ENCODE data around the gene TEDC1.
A peak's percentile ranks its signal among the peaks of the same experiment; 100 is the strongest.

Gene TEDC1

DNA sequence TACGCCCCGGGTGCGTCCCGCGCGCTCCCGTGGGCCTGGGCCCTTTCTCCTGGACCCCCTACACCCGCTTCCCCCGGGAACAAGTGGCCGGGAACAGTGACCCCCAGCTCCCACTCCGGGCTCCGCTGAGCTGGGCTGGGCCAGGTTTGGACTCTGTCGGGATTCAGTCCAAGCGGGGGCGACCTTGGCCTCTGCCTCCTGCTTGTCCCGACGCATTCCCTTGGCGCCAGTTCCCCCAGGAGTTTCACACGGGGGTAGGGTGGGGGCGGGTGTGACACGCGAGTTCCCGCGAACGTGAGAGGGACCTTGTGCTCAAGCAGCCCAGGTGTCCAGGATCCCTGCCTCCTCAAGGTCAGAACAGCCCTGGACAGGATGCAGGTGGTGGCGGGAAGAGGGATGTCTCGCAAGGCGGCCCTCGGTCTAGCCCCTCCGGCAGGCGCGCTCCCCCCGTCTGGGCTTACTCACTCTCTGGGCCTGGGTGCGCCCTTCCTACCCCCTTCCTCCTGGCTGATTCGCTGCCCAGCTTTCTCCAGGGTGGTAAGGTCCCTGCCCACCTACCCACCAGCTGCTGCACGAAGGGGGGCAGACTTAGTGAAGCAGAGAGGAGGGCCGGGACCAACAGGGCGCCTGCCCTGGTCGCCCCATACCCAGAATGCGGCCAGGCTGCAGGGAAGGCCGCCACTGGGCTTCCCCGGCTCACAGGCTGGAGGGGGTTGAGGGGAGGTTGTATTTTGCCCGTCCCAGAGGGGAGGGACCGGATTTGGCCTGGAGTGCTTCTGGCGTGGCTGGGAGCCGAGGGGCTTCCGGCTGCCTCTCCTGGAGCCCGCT lies 15.6 kb upstream of the TEDC1 start:
- Histone ChIP-seq H3K36me3 (ENCODE audit: control insufficient read depth, insufficient read depth, low read length) (peaks cover 3% of the 10 kb centered on the region; the same call in 1 of the 2 replicates), H3K9me3 (ENCODE audit: control insufficient read depth, insufficient read depth, low read length) (no peaks in the 10 kb centered on the region), H3K4me1 (ENCODE audit: control insufficient read depth, insufficient read depth, low read length) (peaks cover 20% of the 10 kb centered on the region), H3K27me3 (ENCODE audit: control insufficient read depth, insufficient read depth, low read length) (peaks cover 26% of the 10 kb centered on the region), H3K4me3 (ENCODE audit: low read length) (peak overlapping the region; percentile 81; the same call in 1 of the 2 replicates), H3K27ac (ENCODE audit: low read length) (no peak overlapping the region)
- DNase-seq (ENCODE audit: low read depth, low spot score), result no peak
- no CpG with 5 or more reads among the region's 48 CpGs for WGBS (ENCODE audit: insufficient coverage, insufficient read length)

DNA sequence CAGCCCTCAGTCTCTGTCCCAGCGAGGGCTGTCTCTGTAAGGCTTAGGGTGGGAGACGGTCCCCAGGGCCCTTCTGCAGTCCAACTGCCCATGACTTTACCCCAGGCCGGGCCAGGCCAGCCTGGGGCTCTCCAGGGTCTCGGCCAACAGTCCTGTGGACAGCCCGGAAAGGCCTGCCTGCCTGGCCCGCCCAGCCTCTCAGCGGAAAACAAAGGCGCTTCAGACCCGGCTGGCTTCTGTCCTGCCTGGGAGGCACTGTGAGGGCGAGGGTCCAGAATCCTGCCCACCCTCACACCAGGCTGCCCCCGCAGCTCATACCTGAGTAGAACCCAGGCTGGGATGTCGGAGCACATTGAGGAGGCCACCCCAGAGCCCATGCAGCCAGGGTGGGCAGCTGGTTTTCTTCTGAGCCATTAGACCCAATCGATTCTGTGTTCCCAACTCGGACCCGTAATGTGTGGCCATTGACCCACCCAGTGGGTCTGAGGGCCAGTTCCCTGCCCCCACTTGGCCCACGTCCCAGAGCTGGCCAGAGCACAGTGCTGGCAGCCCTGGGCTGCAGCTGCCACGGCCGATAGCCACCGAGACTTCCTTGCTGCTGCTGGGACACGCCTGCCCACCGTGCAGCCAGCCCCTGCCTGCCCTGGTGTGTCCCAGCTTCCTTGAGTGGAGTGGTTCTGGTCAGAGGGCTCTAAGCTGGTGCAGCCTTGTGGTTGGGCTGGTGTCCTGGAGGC lies 14.8 kb upstream of the TEDC1 start:
- WGBS (ENCODE audit: insufficient coverage, insufficient read length), result no CpG with 5 or more reads among the region's 21 CpGs
- H3K27me3 ChIP-seq (ENCODE audit: control insufficient read depth, insufficient read depth, low read length), result peaks cover 27% of the 10 kb centered on the region
- no peaks in the 10 kb centered on the region; the same call in 1 of the 2 replicates for H3K36me3 ChIP-seq (ENCODE audit: control insufficient read depth, insufficient read depth, low read length)
- no peak overlapping the region for H3K27ac ChIP-seq (ENCODE audit: low read length)
- peaks cover 23% of the 10 kb centered on the region for H3K4me1 ChIP-seq (ENCODE audit: control insufficient read depth, insufficient read depth, low read length)
- no peaks in the 10 kb centered on the region for H3K9me3 ChIP-seq (ENCODE audit: control insufficient read depth, insufficient read depth, low read length)
- H3K4me3 ChIP-seq (ENCODE audit: low read length), result no peak overlapping the region
- no peak for DNase-seq (ENCODE audit: low read depth, low spot score)

DNA sequence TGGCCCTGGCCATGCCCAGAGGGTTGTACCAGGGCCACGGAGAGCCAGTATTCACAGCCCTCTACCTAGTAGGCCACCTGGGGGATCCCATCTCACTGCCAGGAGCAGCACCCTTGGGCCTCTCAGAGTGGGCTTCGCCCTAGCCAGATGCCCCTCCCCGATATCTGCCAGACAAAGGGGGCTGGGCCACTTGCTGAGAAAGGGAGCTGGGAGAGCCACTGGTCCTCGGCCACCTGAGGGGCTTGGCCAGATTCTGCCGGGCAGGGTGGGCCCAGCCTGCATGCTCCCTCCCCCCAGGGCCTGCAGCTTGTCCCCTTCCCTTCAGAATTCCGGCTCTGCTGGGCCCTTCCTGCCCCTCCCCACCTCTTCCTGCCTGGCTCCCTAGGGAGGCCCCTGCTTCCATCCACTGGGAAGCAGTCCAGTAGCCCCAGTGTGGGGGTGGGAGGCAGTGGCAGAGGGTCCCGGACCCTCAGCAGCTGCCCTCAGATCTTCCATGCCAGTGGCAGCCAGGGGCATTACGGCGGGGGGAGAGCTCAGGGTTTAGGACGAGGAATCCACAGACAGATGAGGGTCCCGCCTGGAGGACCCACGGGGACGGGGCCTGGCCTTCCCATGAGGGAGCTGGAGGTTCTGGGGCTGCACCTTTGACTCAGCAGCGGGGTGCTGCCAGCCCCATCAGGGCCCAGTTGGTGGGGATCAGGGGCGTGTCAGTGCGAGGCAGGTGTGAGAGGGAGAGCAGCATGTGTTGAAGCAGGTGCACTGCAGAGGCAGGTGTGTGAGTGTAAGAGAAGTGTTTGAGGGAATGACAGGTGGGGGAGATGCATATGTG lies 14.0 kb upstream of the TEDC1 start:
- no CpG with 5 or more reads among the region's 16 CpGs for WGBS (ENCODE audit: insufficient coverage, insufficient read length)
- Histone ChIP-seq H3K4me3 (ENCODE audit: low read length) (no peak overlapping the region), H3K27me3 (ENCODE audit: control insufficient read depth, insufficient read depth, low read length) (peaks cover 27% of the 10 kb centered on the region), H3K4me1 (ENCODE audit: control insufficient read depth, insufficient read depth, low read length) (peaks cover 25% of the 10 kb centered on the region), H3K9me3 (ENCODE audit: control insufficient read depth, insufficient read depth, low read length) (no peaks in the 10 kb centered on the region), H3K36me3 (ENCODE audit: control insufficient read depth, insufficient read depth, low read length) (no peaks in the 10 kb centered on the region; the same call in 1 of the 2 replicates), H3K27ac (ENCODE audit: low read length) (no peak overlapping the region)
- DNase-seq (ENCODE audit: low read depth, low spot score), result no peak

DNA sequence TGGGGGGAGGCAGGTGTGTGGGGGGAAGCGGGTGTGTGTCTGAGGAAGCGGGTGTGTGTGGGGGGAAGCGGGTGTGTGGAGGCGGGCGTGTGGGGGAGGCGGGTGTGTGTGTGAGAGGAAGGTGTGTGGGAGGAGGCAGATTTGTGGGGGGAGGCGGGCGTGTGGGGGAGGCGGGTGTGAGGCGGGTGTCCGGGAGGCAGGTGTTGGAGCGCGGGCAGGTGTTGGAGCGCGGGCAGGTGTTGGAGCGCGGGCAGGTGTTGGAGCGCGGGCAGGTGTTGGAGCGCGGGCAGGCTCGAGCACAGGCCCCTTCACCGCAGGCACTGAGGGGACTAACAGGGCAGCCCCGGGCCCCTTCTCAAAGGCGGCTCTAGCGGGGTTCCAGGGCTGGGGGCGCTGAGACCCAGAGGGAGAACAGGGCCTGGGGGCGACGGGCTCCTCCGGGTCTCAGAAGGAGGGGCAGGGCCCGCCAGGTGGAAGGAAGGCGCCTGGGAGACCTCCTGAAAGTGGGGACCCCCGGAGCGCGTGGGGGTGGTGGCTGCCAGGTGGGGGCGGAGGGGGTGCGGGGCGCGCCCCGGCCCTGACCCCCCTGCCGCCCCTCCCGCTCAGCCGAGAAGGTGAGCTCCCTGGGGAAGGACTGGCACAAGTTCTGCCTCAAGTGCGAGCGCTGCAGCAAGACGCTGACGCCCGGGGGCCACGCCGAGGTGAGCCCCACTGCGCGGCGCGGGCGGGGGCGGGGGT lies 13.2 kb upstream of the TEDC1 start:
- Histone ChIP-seq H3K4me1 (ENCODE audit: control insufficient read depth, insufficient read depth, low read length) (peaks cover 28% of the 10 kb centered on the region), H3K9me3 (ENCODE audit: control insufficient read depth, insufficient read depth, low read length) (no peaks in the 10 kb centered on the region), H3K36me3 (ENCODE audit: control insufficient read depth, insufficient read depth, low read length) (no peaks in the 10 kb centered on the region; the same call in 1 of the 2 replicates), H3K27ac (ENCODE audit: low read length) (no peak overlapping the region), H3K4me3 (ENCODE audit: low read length) (peak overlapping the region; percentile 13; the same call in 1 of the 2 replicates), H3K27me3 (ENCODE audit: control insufficient read depth, insufficient read depth, low read length) (peaks cover 27% of the 10 kb centered on the region)
- DNase-seq (ENCODE audit: low read depth, low spot score), result no peak
- no CpG with 5 or more reads among the region's 56 CpGs for WGBS (ENCODE audit: insufficient coverage, insufficient read length)

DNA sequence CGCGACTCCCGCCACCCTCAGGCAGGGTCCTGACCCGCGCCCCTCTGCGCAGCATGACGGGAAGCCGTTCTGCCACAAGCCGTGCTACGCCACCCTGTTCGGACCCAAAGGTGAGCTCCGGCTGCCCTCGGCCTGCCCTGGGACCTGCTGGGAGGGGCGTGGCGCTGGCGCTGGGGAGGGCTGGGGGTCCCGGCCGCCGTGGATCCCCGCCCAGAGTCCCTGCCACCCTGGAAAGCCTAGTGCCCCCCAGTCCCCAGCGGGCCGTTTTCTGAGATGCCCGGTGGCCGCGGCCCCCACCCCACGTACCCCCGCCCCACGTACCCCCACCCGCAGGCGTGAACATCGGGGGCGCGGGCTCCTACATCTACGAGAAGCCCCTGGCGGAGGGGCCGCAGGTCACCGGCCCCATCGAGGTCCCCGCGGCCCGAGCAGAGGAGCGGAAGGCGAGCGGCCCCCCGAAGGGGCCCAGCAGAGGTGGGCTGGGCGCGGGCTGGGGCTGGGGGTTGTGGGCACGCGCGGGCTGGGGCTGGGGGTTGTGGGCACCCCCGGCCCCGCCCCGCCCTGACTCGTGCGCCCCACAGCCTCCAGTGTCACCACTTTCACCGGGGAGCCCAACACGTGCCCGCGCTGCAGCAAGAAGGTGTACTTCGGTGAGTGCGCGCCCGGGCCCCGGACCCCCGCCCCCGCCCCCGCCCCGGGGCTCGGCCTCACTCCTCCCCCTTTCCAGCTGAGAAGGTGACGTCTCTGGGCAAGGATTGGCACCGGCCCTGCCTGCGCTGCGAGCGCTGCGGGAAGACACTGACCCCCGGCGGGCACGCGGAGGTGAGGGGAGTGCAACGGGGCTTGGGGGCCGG lies 12.4 kb upstream of the TEDC1 start:
- Histone ChIP-seq H3K4me1 (ENCODE audit: control insufficient read depth, insufficient read depth, low read length) (peaks cover 26% of the 10 kb centered on the region), H3K27ac (ENCODE audit: low read length) (no peak overlapping the region), H3K9me3 (ENCODE audit: control insufficient read depth, insufficient read depth, low read length) (no peaks in the 10 kb centered on the region), H3K4me3 (ENCODE audit: low read length) (peak overlapping the region; percentile 13; the same call in 1 of the 2 replicates), H3K27me3 (ENCODE audit: control insufficient read depth, insufficient read depth, low read length) (peaks cover 27% of the 10 kb centered on the region), H3K36me3 (ENCODE audit: control insufficient read depth, insufficient read depth, low read length) (no peaks in the 10 kb centered on the region; the same call in 1 of the 2 replicates)
- WGBS (ENCODE audit: insufficient coverage, insufficient read length), result no CpG with 5 or more reads among the region's 81 CpGs
- DNase-seq (ENCODE audit: low read depth, low spot score), result no peak

DNA sequence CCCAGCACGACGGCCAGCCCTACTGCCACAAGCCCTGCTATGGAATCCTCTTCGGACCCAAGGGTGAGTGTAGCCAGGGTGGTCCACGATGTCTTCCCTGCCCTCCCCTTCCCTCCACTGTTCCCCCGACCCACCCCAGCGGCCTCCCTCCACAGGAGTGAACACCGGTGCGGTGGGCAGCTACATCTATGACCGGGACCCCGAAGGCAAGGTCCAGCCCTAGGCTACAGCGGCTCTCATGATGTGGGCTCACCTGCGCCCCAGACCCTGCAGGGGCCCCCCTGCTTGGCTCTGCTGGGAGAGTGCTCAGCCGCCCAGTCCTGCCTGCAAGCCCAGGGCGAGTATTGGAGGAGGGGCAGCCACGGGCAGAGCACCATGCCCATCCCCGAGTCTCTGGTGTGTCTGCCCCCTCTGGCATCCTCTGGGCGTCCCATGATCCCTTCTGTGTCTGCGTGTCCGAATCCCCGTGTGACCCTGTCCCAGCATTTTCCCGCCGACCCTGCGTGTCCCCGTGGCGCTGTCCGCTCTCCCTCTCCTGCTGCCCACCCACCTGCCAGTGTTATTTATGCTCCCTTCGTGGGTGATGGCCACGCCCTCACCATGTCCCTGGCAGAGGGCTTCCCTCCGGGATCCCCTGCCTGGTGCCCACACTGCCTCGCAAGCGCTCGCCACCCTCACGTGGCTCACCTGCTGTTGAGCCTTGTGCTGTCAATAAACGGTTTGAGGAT lies 11.5 kb upstream of the TEDC1 start:
- DNase-seq (ENCODE audit: low read depth, low spot score), result no peak
- Histone ChIP-seq H3K9me3 (ENCODE audit: control insufficient read depth, insufficient read depth, low read length) (no peaks in the 10 kb centered on the region), H3K27ac (ENCODE audit: low read length) (no peak overlapping the region), H3K36me3 (ENCODE audit: control insufficient read depth, insufficient read depth, low read length) (no peaks in the 10 kb centered on the region; the same call in 1 of the 2 replicates), H3K4me3 (ENCODE audit: low read length) (no peak overlapping the region; the same call in 1 of the 2 replicates), H3K27me3 (ENCODE audit: control insufficient read depth, insufficient read depth, low read length) (peaks cover 27% of the 10 kb centered on the region), H3K4me1 (ENCODE audit: control insufficient read depth, insufficient read depth, low read length) (peaks cover 26% of the 10 kb centered on the region)
- WGBS (ENCODE audit: insufficient coverage, insufficient read length), result no CpG with 5 or more reads among the region's 34 CpGs

DNA sequence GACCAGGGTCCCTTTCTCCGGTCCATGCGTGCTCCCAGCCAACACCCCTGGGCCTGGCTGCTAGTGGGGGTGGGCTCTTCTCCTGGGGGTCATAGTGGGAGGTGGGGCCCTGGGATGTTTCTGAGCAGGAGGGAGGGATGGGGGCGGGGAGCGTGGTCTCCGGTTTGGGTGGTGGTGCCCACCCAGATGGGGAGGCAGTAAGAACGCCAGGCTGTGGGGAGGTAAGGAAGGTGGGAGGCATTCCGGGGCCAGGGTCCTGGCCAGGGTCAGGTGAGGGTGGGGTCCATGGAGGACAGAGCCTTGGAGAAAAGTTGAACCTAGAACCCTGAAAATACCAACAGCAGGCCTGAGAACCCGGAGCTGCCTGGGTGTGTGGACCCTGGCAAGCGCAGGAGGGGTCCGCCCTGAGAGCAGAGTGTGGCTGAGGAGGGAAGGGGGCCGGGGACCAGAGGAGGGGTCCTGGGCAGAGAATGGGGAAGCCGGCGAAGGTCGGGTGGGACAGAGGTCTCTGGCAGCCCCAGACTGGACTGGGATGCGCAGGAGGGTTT lies 10.8 kb upstream of the TEDC1 start:
- DNase-seq (ENCODE audit: low read depth, low spot score), result no peak
- no peak overlapping the region for H3K27ac ChIP-seq (ENCODE audit: low read length)
- no peaks in the 10 kb centered on the region; the same call in 1 of the 2 replicates for H3K36me3 ChIP-seq (ENCODE audit: control insufficient read depth, insufficient read depth, low read length)
- H3K9me3 ChIP-seq (ENCODE audit: control insufficient read depth, insufficient read depth, low read length), result no peaks in the 10 kb centered on the region
- peaks cover 25% of the 10 kb centered on the region for H3K4me1 ChIP-seq (ENCODE audit: control insufficient read depth, insufficient read depth, low read length)
- WGBS (ENCODE audit: insufficient coverage, insufficient read length), result no CpG with 5 or more reads among the region's 15 CpGs
- peaks cover 25% of the 10 kb centered on the region for H3K27me3 ChIP-seq (ENCODE audit: control insufficient read depth, insufficient read depth, low read length)
- H3K4me3 ChIP-seq (ENCODE audit: low read length), result no peak overlapping the region

DNA sequence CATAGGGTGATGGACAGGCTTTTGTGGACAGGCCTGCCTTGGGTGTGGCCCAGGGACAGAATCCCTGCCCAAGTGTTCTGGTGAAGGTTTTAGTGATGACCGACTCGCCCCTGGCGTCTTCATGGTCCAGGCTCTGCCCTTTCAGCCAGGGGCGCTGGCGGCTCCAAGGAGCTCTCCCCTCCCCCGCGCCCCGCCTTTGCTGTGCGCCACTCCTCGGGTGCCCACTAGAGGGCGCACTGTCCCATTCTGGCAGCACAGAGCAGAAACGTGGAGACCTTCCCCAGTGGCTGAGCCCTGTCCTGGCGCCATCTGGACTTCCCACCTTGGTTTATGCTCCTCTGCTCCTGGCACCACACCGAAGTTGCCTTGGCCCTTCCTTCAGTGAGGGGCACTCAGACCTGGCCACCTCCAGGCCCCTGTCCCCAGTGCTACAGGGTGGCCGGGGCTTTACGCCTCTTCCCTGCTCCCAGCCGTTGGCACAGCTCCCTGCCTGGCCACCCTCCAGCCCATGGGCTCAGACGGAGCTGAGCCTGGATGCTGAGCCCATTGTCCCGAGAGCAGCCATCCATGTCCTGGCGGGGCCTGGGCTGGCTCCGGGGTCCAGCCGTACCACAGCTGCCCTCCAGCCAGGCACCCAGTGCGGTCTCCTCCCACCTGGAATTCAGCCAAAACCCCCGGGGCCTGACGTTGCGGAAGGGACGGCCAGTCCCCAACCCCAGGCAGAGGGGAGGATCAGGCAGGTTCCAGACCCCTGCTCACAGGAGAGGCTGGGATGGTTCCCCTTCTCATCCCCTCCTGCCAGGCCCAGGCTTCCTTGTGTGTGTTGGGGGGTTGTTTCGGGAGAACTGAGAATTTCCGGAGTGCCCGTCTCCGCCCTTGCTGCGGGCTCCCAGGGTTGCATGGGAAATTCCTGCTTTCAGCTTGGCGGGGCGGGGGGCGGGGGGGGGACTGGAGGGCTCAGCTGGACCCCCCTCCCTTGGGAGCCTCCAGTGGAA lies 9.9 kb upstream of the TEDC1 start:
- whole genome bisulfite sequencing (ENCODE audit: insufficient coverage, insufficient read length), result no CpG with 5 or more reads among the region's 35 CpGs

More for the DNA sequence above, 9.9 kb upstream of the TEDC1 start:
- H3K27ac ChIP-seq (ENCODE audit: low read length), result no peak overlapping the region
- H3K9me3 ChIP-seq (ENCODE audit: control insufficient read depth, insufficient read depth, low read length), result no peaks in the 10 kb centered on the region
- no peak for DNase-seq (ENCODE audit: low read depth, low spot score)
- H3K27me3 ChIP-seq (ENCODE audit: control insufficient read depth, insufficient read depth, low read length), result peaks cover 22% of the 10 kb centered on the region
- H3K4me3 ChIP-seq (ENCODE audit: low read length), result no peak overlapping the region
- H3K36me3 ChIP-seq (ENCODE audit: control insufficient read depth, insufficient read depth, low read length), result no peaks in the 10 kb centered on the region; the same call in 1 of the 2 replicates
- peaks cover 20% of the 10 kb centered on the region for H3K4me1 ChIP-seq (ENCODE audit: control insufficient read depth, insufficient read depth, low read length)
